ENCODE measurements around the gene HBZ.

HBZ gene

GRCh38 chr16:177981-178667, 25.7 kb downstream of the HBZ start:
- H3K36me3 Mint-ChIP-seq (ENCODE audit: low read depth), result no peaks in the 10 kb centered on the region
- peaks cover 24% of the 10 kb centered on the region for H3K4me1 Mint-ChIP-seq (ENCODE audit: low read depth)
- no peak overlapping the region for H3K27ac Mint-ChIP-seq
- no peak overlapping the region for H3K4me3 Mint-ChIP-seq
- no peaks in the 10 kb centered on the region for H3K9me3 Mint-ChIP-seq
- H3K27me3 Mint-ChIP-seq, result peaks cover 50% of the 10 kb centered on the region

GRCh38 chr16:178668-179015, 26.2 kb downstream of the HBZ start:
- H3K27ac Mint-ChIP-seq, result no peak overlapping the region
- H3K27me3 Mint-ChIP-seq, result peaks cover 46% of the 10 kb centered on the region
- H3K36me3 Mint-ChIP-seq (ENCODE audit: low read depth), result no peaks in the 10 kb centered on the region
- H3K4me3 Mint-ChIP-seq, result no peak overlapping the region
- H3K4me1 Mint-ChIP-seq (ENCODE audit: low read depth), result peaks cover 20% of the 10 kb centered on the region
- no peaks in the 10 kb centered on the region for H3K9me3 Mint-ChIP-seq

GRCh38 chr16:179211-180092, 27.0 kb downstream of the HBZ start:
- no peak overlapping the region for H3K4me3 Mint-ChIP-seq
- H3K27me3 Mint-ChIP-seq, result peaks cover 39% of the 10 kb centered on the region
- H3K9me3 Mint-ChIP-seq, result no peaks in the 10 kb centered on the region
- H3K27ac Mint-ChIP-seq, result no peak overlapping the region
- peaks cover 20% of the 10 kb centered on the region for H3K4me1 Mint-ChIP-seq (ENCODE audit: low read depth)
- H3K36me3 Mint-ChIP-seq (ENCODE audit: low read depth), result no peaks in the 10 kb centered on the region

GRCh38 chr16:180101-180675, 27.7 kb downstream of the HBZ start, which contains the start of gene HBQ1:
Gene HBQ1, plus strand, starts transcription at chr16:180459. Its CDS starts 28 bp downstream, at chr16:180487.
- Mint-ChIP-seq H3K36me3 (ENCODE audit: low read depth) (peaks cover 3% of the 10 kb centered on the region), H3K4me3 (peak within 1 kb of the TSS; percentile 30), H3K27ac (no peak within 1 kb of the TSS), H3K9me3 (no peaks in the 10 kb centered on the region), H3K4me1 (ENCODE audit: low read depth) (peaks cover 17% of the 10 kb centered on the region), H3K27me3 (peaks cover 32% of the 10 kb centered on the region)

GRCh38 chr16:180681-181564, 28.5 kb downstream of the HBZ start:
- no peaks in the 10 kb centered on the region for H3K9me3 Mint-ChIP-seq
- H3K4me3 Mint-ChIP-seq, result peak overlapping the region; percentile 30
- peaks cover 9% of the 10 kb centered on the region for H3K36me3 Mint-ChIP-seq (ENCODE audit: low read depth)
- peaks cover 26% of the 10 kb centered on the region for H3K27me3 Mint-ChIP-seq
- H3K27ac Mint-ChIP-seq, result no peak overlapping the region
- peaks cover 12% of the 10 kb centered on the region for H3K4me1 Mint-ChIP-seq (ENCODE audit: low read depth)

- Mint-ChIP-seq H3K4me1 (ENCODE audit: low read depth) (peaks cover 12% of the 10 kb centered on the region), H3K4me3 (no peak overlapping the region), H3K36me3 (ENCODE audit: low read depth) (peaks cover 9% of the 10 kb centered on the region), H3K27ac (no peak overlapping the region), H3K27me3 (peaks cover 26% of the 10 kb centered on the region), H3K9me3 (no peaks in the 10 kb centered on the region)
Measured at GRCh38 chr16:181565-182021, 29.1 kb downstream of the HBZ start.

- peaks cover 18% of the 10 kb centered on the region for H3K27me3 Mint-ChIP-seq
- peaks cover 15% of the 10 kb centered on the region for H3K36me3 Mint-ChIP-seq (ENCODE audit: low read depth)
- H3K4me1 Mint-ChIP-seq (ENCODE audit: low read depth), result peaks cover 7% of the 10 kb centered on the region
- H3K4me3 Mint-ChIP-seq, result no peak overlapping the region
- no peaks in the 10 kb centered on the region for H3K9me3 Mint-ChIP-seq
- no peak overlapping the region for H3K27ac Mint-ChIP-seq
Measured at GRCh38 chr16:183005-183404, 30.6 kb downstream of the HBZ start.

- H3K27ac Mint-ChIP-seq, result no peak overlapping the region
Measured at GRCh38 chr16:185213-185612, 32.8 kb downstream of the HBZ start.

GRCh38 chr16:185691-186090, 33.2 kb downstream of the HBZ start:
- Mint-ChIP-seq H3K27ac (no peak overlapping the region), H3K4me3 (no peak overlapping the region), H3K4me1 (ENCODE audit: low read depth) (peaks cover 3% of the 10 kb centered on the region), H3K36me3 (ENCODE audit: low read depth) (peaks cover 37% of the 10 kb centered on the region), H3K9me3 (no peaks in the 10 kb centered on the region), H3K27me3 (no peaks in the 10 kb centered on the region)

More at GRCh38 chr16:185213-185612, 32.8 kb downstream of the HBZ start:
- Mint-ChIP-seq H3K4me1 (ENCODE audit: low read depth) (peaks cover 3% of the 10 kb centered on the region), H3K36me3 (ENCODE audit: low read depth) (peaks cover 34% of the 10 kb centered on the region), H3K4me3 (no peak overlapping the region), H3K27me3 (no peaks in the 10 kb centered on the region), H3K9me3 (no peaks in the 10 kb centered on the region)

- Mint-ChIP-seq H3K9me3 (no peaks in the 10 kb centered on the region), H3K27me3 (no peaks in the 10 kb centered on the region), H3K27ac (no peak overlapping the region), H3K36me3 (ENCODE audit: low read depth) (peaks cover 52% of the 10 kb centered on the region), H3K4me1 (ENCODE audit: low read depth) (no peaks in the 10 kb centered on the region), H3K4me3 (no peak overlapping the region)
Measured at GRCh38 chr16:187330-187729, 34.9 kb downstream of the HBZ start.

GRCh38 chr16:188674-189073, 36.2 kb downstream of the HBZ start:
- H3K4me1 Mint-ChIP-seq (ENCODE audit: low read depth), result no peaks in the 10 kb centered on the region
- H3K27me3 Mint-ChIP-seq, result no peaks in the 10 kb centered on the region
- no peaks in the 10 kb centered on the region for H3K9me3 Mint-ChIP-seq
- no peak overlapping the region for H3K4me3 Mint-ChIP-seq
- peaks cover 57% of the 10 kb centered on the region for H3K36me3 Mint-ChIP-seq (ENCODE audit: low read depth)
- no peak overlapping the region for H3K27ac Mint-ChIP-seq

- Mint-ChIP-seq H3K27me3 (no peaks in the 10 kb centered on the region), H3K27ac (no peak overlapping the region), H3K36me3 (ENCODE audit: low read depth) (peaks cover 63% of the 10 kb centered on the region), H3K4me1 (ENCODE audit: low read depth) (no peaks in the 10 kb centered on the region), H3K9me3 (no peaks in the 10 kb centered on the region), H3K4me3 (no peak overlapping the region)
Measured at GRCh38 chr16:189604-190186, 37.3 kb downstream of the HBZ start.

- Mint-ChIP-seq H3K4me1 (ENCODE audit: low read depth) (no peaks in the 10 kb centered on the region), H3K27ac (no peak overlapping the region), H3K36me3 (ENCODE audit: low read depth) (peaks cover 73% of the 10 kb centered on the region), H3K27me3 (no peaks in the 10 kb centered on the region), H3K9me3 (no peaks in the 10 kb centered on the region), H3K4me3 (no peak overlapping the region)
Measured at GRCh38 chr16:191831-192230, 39.4 kb downstream of the HBZ start.

- Mint-ChIP-seq H3K4me3 (no peak overlapping the region), H3K27me3 (no peaks in the 10 kb centered on the region), H3K27ac (no peak overlapping the region), H3K36me3 (ENCODE audit: low read depth) (peaks cover 72% of the 10 kb centered on the region), H3K4me1 (ENCODE audit: low read depth) (no peaks in the 10 kb centered on the region), H3K9me3 (no peaks in the 10 kb centered on the region)
Measured at GRCh38 chr16:192686-193085, 40.2 kb downstream of the HBZ start.
